Measurements from ENCODE around the gene C4B. TPM values are rescaled to one million over a fixed set of nuclear protein-coding genes. Genes with fewer than 3 reads are reported as not detected.

C4B gene
- total and polyA plus RNA-seq, 2 donors: 47.4 to 262 TPM

- H3K4me3 ChIP-seq (ENCODE audit: low read length in 2 of 2): no peak overlapping the region
- H3K27me3 ChIP-seq (ENCODE audit: control insufficient read depth in 2 of 2, insufficient read depth in 1 of 2, low read length in 1 of 2): peaks cover 2 to 58% of the 10 kb centered on the region in 2 donors
- no peaks in the 10 kb centered on the region for H3K4me1 ChIP-seq (ENCODE audit: control insufficient read depth in 2 of 2, insufficient read depth in 2 of 2, low read length in 2 of 2)
- no peak overlapping the region for H3K27ac ChIP-seq (ENCODE audit: low read depth in 1 of 2, low read length in 1 of 2)
- H3K9me3 ChIP-seq (ENCODE audit: control insufficient read depth in 2 of 2, insufficient read depth in 1 of 2, low read length in 1 of 2): no peaks in the 10 kb centered on the region
- DNase-seq (ENCODE audit: low read depth in 6 of 9, low spot score in 9 of 9): no peak
- WGBS: 91% methylated on average over 22 of the region's 22 CpGs
- H3K36me3 ChIP-seq (ENCODE audit: control insufficient read depth in 2 of 2, insufficient read depth in 2 of 2, low read length in 1 of 2): no peaks in the 10 kb centered on the region
These were observed 66.8 kb downstream of the C4B start for GRCh38 chr6:32081168-32081990.

GRCh38 chr6:32082478-32082877 lies 67.9 kb downstream of the C4B start:
- peaks cover 9 to 65% of the 10 kb centered on the region in 2 donors for H3K27me3 ChIP-seq (ENCODE audit: control insufficient read depth in 2 of 2, insufficient read depth in 1 of 2, low read length in 1 of 2)
- no peaks in the 10 kb centered on the region for H3K36me3 ChIP-seq (ENCODE audit: control insufficient read depth in 2 of 2, insufficient read depth in 2 of 2, low read length in 1 of 2)
- no peak overlapping the region for H3K4me3 ChIP-seq (ENCODE audit: low read length in 2 of 2)
- no peak overlapping the region for H3K27ac ChIP-seq (ENCODE audit: low read depth in 1 of 2, low read length in 1 of 2)
- peaks cover 0 to 3% of the 10 kb centered on the region in 2 donors for H3K4me1 ChIP-seq (ENCODE audit: control insufficient read depth in 2 of 2, insufficient read depth in 2 of 2, low read length in 2 of 2)
- no peak for DNase-seq (ENCODE audit: low read depth in 6 of 9, low spot score in 9 of 9)
- H3K9me3 ChIP-seq (ENCODE audit: control insufficient read depth in 2 of 2, insufficient read depth in 1 of 2, low read length in 1 of 2): no peaks in the 10 kb centered on the region
- WGBS: 75% methylated on average over 6 of the region's 6 CpGs

GRCh38 chr6:32082935-32083334 lies 68.3 kb downstream of the C4B start:
- 96% methylated on average over 9 of the region's 9 CpGs for WGBS
- H3K9me3 ChIP-seq (ENCODE audit: control insufficient read depth in 2 of 2, insufficient read depth in 1 of 2, low read length in 1 of 2): no peaks in the 10 kb centered on the region
- H3K27ac ChIP-seq (ENCODE audit: low read depth in 1 of 2, low read length in 1 of 2): no peak overlapping the region
- no peak for DNase-seq (ENCODE audit: low read depth in 6 of 9, low spot score in 9 of 9)
- H3K36me3 ChIP-seq (ENCODE audit: control insufficient read depth in 2 of 2, insufficient read depth in 2 of 2, low read length in 1 of 2): no peaks in the 10 kb centered on the region
- no peak overlapping the region for H3K4me3 ChIP-seq (ENCODE audit: low read length in 2 of 2)
- H3K4me1 ChIP-seq (ENCODE audit: control insufficient read depth in 2 of 2, insufficient read depth in 2 of 2, low read length in 2 of 2): peaks cover 0 to 3% of the 10 kb centered on the region in 2 donors
- H3K27me3 ChIP-seq (ENCODE audit: control insufficient read depth in 2 of 2, insufficient read depth in 1 of 2, low read length in 1 of 2): peaks cover 10 to 70% of the 10 kb centered on the region in 2 donors

- Histone ChIP-seq H3K9me3 (ENCODE audit: control insufficient read depth in 2 of 2, insufficient read depth in 1 of 2, low read length in 1 of 2) (no peaks in the 10 kb centered on the region), H3K4me3 (ENCODE audit: low read length in 2 of 2) (no peak overlapping the region), H3K36me3 (ENCODE audit: control insufficient read depth in 2 of 2, insufficient read depth in 2 of 2, low read length in 1 of 2) (no peaks in the 10 kb centered on the region), H3K27me3 (ENCODE audit: control insufficient read depth in 2 of 2, insufficient read depth in 1 of 2, low read length in 1 of 2) (peaks cover 11 to 81% of the 10 kb centered on the region in 2 donors), H3K4me1 (ENCODE audit: control insufficient read depth in 2 of 2, insufficient read depth in 2 of 2, low read length in 2 of 2) (peaks cover 0 to 3% of the 10 kb centered on the region in 2 donors), H3K27ac (ENCODE audit: low read depth in 1 of 2, low read length in 1 of 2) (no peak overlapping the region)
- 96% methylated on average over 22 of the region's 22 CpGs for WGBS
- DNase-seq (ENCODE audit: low read depth in 6 of 9, low spot score in 9 of 9): no peak
These were observed 69.5 kb downstream of the C4B start for GRCh38 chr6:32083812-32084768.

DNA sequence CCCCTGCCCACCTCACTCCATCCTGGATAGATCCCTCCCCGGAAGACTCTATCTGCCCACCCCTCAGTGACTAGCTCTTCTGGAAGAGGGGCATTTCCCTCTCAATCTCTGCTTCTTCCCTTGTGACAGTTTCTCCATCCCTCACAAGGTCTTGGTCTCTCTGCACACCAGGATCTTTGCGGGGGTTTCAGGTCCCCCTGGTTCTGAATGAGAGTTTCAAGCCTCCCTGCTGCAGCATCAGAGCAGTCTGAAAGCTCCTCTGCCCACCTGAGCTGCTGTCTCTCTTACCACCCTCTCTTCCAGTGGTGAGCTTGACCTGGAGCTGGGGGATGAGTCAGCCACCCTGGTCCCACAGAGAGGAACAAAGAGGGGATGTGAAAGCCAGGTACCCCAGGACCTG lies 70.2 kb downstream of the C4B start:
- Histone ChIP-seq H3K4me1 (ENCODE audit: control insufficient read depth in 2 of 2, insufficient read depth in 2 of 2, low read length in 2 of 2) (peaks cover 0 to 3% of the 10 kb centered on the region in 2 donors), H3K9me3 (ENCODE audit: control insufficient read depth in 2 of 2, insufficient read depth in 1 of 2, low read length in 1 of 2) (no peaks in the 10 kb centered on the region), H3K4me3 (ENCODE audit: low read length in 2 of 2) (no peak overlapping the region), H3K36me3 (ENCODE audit: control insufficient read depth in 2 of 2, insufficient read depth in 2 of 2, low read length in 1 of 2) (no peaks in the 10 kb centered on the region), H3K27ac (ENCODE audit: low read depth in 1 of 2, low read length in 1 of 2) (no peak overlapping the region), H3K27me3 (ENCODE audit: control insufficient read depth in 2 of 2, insufficient read depth in 1 of 2, low read length in 1 of 2) (peaks cover 12 to 85% of the 10 kb centered on the region in 2 donors)
- no peak for DNase-seq (ENCODE audit: low read depth in 6 of 9, low spot score in 9 of 9)
- WGBS: 100% methylated on average over 2 of the region's 2 CpGs

Other genes with a start within 250 kb of the C4B start
- 0.76 TPM for gene VWA7, start 237.5 kb upstream of the C4B start, total RNA-seq
- 0.66 TPM for gene VWA7, start 237.5 kb upstream of the C4B start, polyA plus RNA-seq
- 16.6 TPM for gene VARS1, start 219.0 kb upstream of the C4B start, total RNA-seq
- gene VARS1, start 219.0 kb upstream of the C4B start, polyA plus RNA-seq: 25.2 TPM
- gene LSM2, start 207.8 kb upstream of the C4B start, total RNA-seq: 71.8 TPM
- gene LSM2, start 207.8 kb upstream of the C4B start, polyA plus RNA-seq: 76.8 TPM
- gene HSPA1L, start 199.5 kb upstream of the C4B start, total RNA-seq: 1.2 TPM
- 2.4 TPM for gene HSPA1L, start 199.5 kb upstream of the C4B start, polyA plus RNA-seq
- gene HSPA1A, start 199.3 kb upstream of the C4B start, total RNA-seq: 73.8 TPM
- gene HSPA1A, start 199.3 kb upstream of the C4B start, polyA plus RNA-seq: 68.8 TPM
- 110 TPM for gene HSPA1B, start 187.1 kb upstream of the C4B start, total RNA-seq
- 46.8 TPM for gene HSPA1B, start 187.1 kb upstream of the C4B start, polyA plus RNA-seq
- gene NEU1, start 152.0 kb upstream of the C4B start, total RNA-seq: 20.8 TPM
- gene NEU1, start 152.0 kb upstream of the C4B start, polyA plus RNA-seq: 21.9 TPM
- gene SLC44A4, start 135.8 kb upstream of the C4B start, total RNA-seq: 0.42 TPM
- 1.7 TPM for gene SLC44A4, start 135.8 kb upstream of the C4B start, polyA plus RNA-seq
- gene EHMT2, start 117.1 kb upstream of the C4B start, total RNA-seq: 35.0 TPM
- 60.1 TPM for gene EHMT2, start 117.1 kb upstream of the C4B start, polyA plus RNA-seq
- gene ZBTB12, start 112.7 kb upstream of the C4B start, total RNA-seq: 1.9 TPM
- 2.6 TPM for gene ZBTB12, start 112.7 kb upstream of the C4B start, polyA plus RNA-seq
- 9.0 TPM for gene C2, start 87.1 kb upstream of the C4B start, total RNA-seq
- 10.3 TPM for gene C2, start 87.1 kb upstream of the C4B start, polyA plus RNA-seq
- gene CFB, start 68.7 kb upstream of the C4B start, total RNA-seq: 17.0 TPM
- 41.0 TPM for gene CFB, start 68.7 kb upstream of the C4B start, polyA plus RNA-seq
- 62.9 TPM for gene NELFE, start 55.8 kb upstream of the C4B start, total RNA-seq
- gene NELFE, start 55.8 kb upstream of the C4B start, polyA plus RNA-seq: 44.5 TPM
- gene SKIC2, start 55.6 kb upstream of the C4B start, total RNA-seq: 25.4 TPM
- gene SKIC2, start 55.6 kb upstream of the C4B start, polyA plus RNA-seq: 110 TPM
- gene DXO, start 42.7 kb upstream of the C4B start, total RNA-seq: 11.8 TPM
- gene DXO, start 42.7 kb upstream of the C4B start, polyA plus RNA-seq: 27.3 TPM
- 43.2 TPM for gene C4A, start 32.7 kb upstream of the C4B start, total RNA-seq
- gene C4A, start 32.7 kb upstream of the C4B start, polyA plus RNA-seq: 206 TPM
- gene CYP21A2, start 23.6 kb downstream of the C4B start, total RNA-seq: 0.24 TPM
- 15.7 TPM for gene CYP21A2, start 23.6 kb downstream of the C4B start, polyA plus RNA-seq
- gene TNXB, start 94.5 kb downstream of the C4B start, total RNA-seq: 2.1 TPM
- gene TNXB, start 94.5 kb downstream of the C4B start, polyA plus RNA-seq: 8.3 TPM
- 16.0 TPM for gene ATF6B, start 113.5 kb downstream of the C4B start, total RNA-seq
- gene ATF6B, start 113.5 kb downstream of the C4B start, polyA plus RNA-seq: 49.2 TPM
- 6.8 TPM for gene FKBPL, start 115.5 kb downstream of the C4B start, total RNA-seq
- 6.0 TPM for gene FKBPL, start 115.5 kb downstream of the C4B start, polyA plus RNA-seq
- gene PRRT1, start 137.1 kb downstream of the C4B start, total RNA-seq: not detected
- gene PRRT1, start 137.1 kb downstream of the C4B start, polyA plus RNA-seq: 6.1 TPM
- 7.6 TPM for gene PPT2, start 139.3 kb downstream of the C4B start, total RNA-seq
- 9.8 TPM for gene PPT2, start 139.3 kb downstream of the C4B start, polyA plus RNA-seq
- 10.5 TPM for gene EGFL8, start 149.8 kb downstream of the C4B start, total RNA-seq
- gene EGFL8, start 149.8 kb downstream of the C4B start, polyA plus RNA-seq: 31.9 TPM
- gene AGPAT1, start 161.3 kb downstream of the C4B start, total RNA-seq: 25.2 TPM
- gene AGPAT1, start 161.3 kb downstream of the C4B start, polyA plus RNA-seq: 32.6 TPM
- gene RNF5, start 163.6 kb downstream of the C4B start, total RNA-seq: 62.8 TPM
- gene RNF5, start 163.6 kb downstream of the C4B start, polyA plus RNA-seq: 77.3 TPM
- 8.5 TPM for gene AGER, start 169.5 kb downstream of the C4B start, total RNA-seq
- 81.3 TPM for gene AGER, start 169.5 kb downstream of the C4B start, polyA plus RNA-seq
- 28.1 TPM for gene PBX2, start 175.4 kb downstream of the C4B start, total RNA-seq
- gene PBX2, start 175.4 kb downstream of the C4B start, polyA plus RNA-seq: 76.9 TPM
- gene GPSM3, start 177.8 kb downstream of the C4B start, total RNA-seq: 130 TPM
- 146 TPM for gene GPSM3, start 177.8 kb downstream of the C4B start, polyA plus RNA-seq
- 2.5 TPM for gene NOTCH4, start 209.3 kb downstream of the C4B start, total RNA-seq
- gene NOTCH4, start 209.3 kb downstream of the C4B start, polyA plus RNA-seq: 32.7 TPM